Right lobe of liver (tissue), 6 donors: ENCODE measurements around the gene ACER1. TPM values are rescaled to one million over a fixed set of nuclear protein-coding genes. Genes with fewer than 3 reads are reported as not detected.
A peak's percentile ranks its signal among the peaks of the same experiment; 100 is the strongest.
"Not testable (repeated sequence)": the region's sequence is repeated elsewhere in the genome, so short reads cannot be mapped to it uniquely, and the experiment has no call there.

ENCODE experiments used
- ATAC-seq, 4 donors: fragments of 200-7000 bp; cut with Tn5 transposase; one replicate each; pipeline ENCODE4 v1.9.1; 2020; ENCODE audit warnings: mild to moderate bottlenecking in 4 of 4, moderate library complexity in 4 of 4
- DNase-seq, 3 donors: peaks; one replicate each; pipeline ENCODE4 v3.0.0-alpha.2; 2020
- H3K27ac ChIP-seq, 3 donors: fragments of 200-600 bp; one replicate each; pipeline ENCODE4 v1.8.0; 2022
- H3K27me3 ChIP-seq, 2 donors: fragments of 200-600 bp; one replicate each; pipeline ENCODE4 v1.8.0; 2022
- H3K36me3 ChIP-seq, 4 donors: fragments of 200-600 bp; sonication (generic) in 1 of 4; one replicate each; pipeline versions ENCODE4 v1.5.1 to v1.8.0; 2017 to 2022; ENCODE audit warnings: control low read depth in 1 of 4
- H3K4me1 ChIP-seq, 4 donors: fragments of 200-600 bp; sonication (generic) in 1 of 4; one replicate each; pipeline versions ENCODE4 v1.5.1 to v1.8.0; 2017 to 2022; ENCODE audit warnings: control low read depth in 1 of 4
- H3K4me3 ChIP-seq, 3 donors: fragments of 200-600 bp; one replicate each; pipeline ENCODE4 v1.8.0; 2022
- H3K9me3 ChIP-seq, 4 donors: fragments of 200-600 bp; sonication (generic) in 1 of 4; one replicate each; pipeline versions ENCODE4 v1.5.1 to v1.8.0; 2017 to 2022; ENCODE audit warnings: control low read depth in 1 of 4
- CTCF ChIP-seq, 4 donors: fragments of 200-600 bp in 3 of 4; fragments of 450-650 bp in 1 of 4; IDR thresholded peaks; one replicate each; pipeline versions ENCODE4 v1.5.1 to v1.8.0; 2016 to 2022; ENCODE audit warnings: antibody characterized with exemption in 4 of 4, mild to moderate bottlenecking in 2 of 4
- POLR2A ChIP-seq: fragments of 450-650 bp; IDR thresholded peaks from one replicate; pipeline ENCODE4 v1.6.1; 2017; ENCODE audit warnings: antibody characterized with exemption, mild to moderate bottlenecking
- WGBS: methylation state at CpG from one replicate; pipeline ENCODE4 v1.1.6; 2018; ENCODE audit warnings: low coverage, low lambda C conversion rate; ENCODE audit not compliant: insufficient coverage; ENCODE audit errors: missing lambda C conversion rate; 5-methylcytosine and 5-hydroxymethylcytosine counted together
- intact Hi-C, 2 donors: fragments of 100-400 bp; cut with DNase I; formaldehyde crosslinking; loops; one replicate each; pipeline versions ENCODE4 v1.11.2 to v1.14.1; 2022
- total RNA-seq, 6 experiments: library from RNA; depleted of rRNA in 2 of 6; stranded (reverse); fragments of >200 nt in 2 of 6; fragmentation: NEBNext Ultra II Directional in 3 of 6; extraction: Animal tissue kit (Norgen Biotek cat#: 25700) in 3 of 6; gene quantifications; one replicate each; pipeline versions ENCODE4 v1.1.0 to v1.2.4, GENCODE V29; 2016 to 2023
- donor health status: DM: no; HTN: yes; CAD: no.
- donor health status: DM: no; HTN: no; CAD: no.
- donor health status: DM: no; HTN: no; CAD: no.
- donor health status: DM: no; HTN: yes; CAD: no.
- donor health status: DM: no; HTN: yes; CAD: no.

Gene ACER1
- total RNA-seq, 6 experiments from 2014 or later, result 0.48 TPM; not detected in 5

- Histone ChIP-seq H3K27me3 (no peaks in the 10 kb centered on the region), H3K27ac (peak within 1 kb of the TSS; percentile 77 to 98 (median 94)), H3K9me3 (no peaks in the 10 kb centered on the region), H3K36me3 (peaks cover 0 to 16% (median 6%) of the 10 kb centered on the region in 4 donors), H3K4me1 (peaks cover 0 to 7% (median 3%) of the 10 kb centered on the region in 4 donors), H3K4me3 (peak within 1 kb of the TSS; percentile 46 to 96 (median 94))
- DNase-seq (peak; percentile 97 to 100 (median 98)), ATAC-seq (peak; percentile 76 to 86 (median 80))
- WGBS, result 2% methylated on average over 20 of the region's 47 CpGs
- TF ChIP-seq POLR2A, result peak; percentile 73
- no peak for TF ChIP-seq CTCF (IDR thresholded peaks at IDR 0.05)
- intact Hi-C loops, result no loop called here
Observed at GRCh38 chr19:6372594-6373095, 39.2 kb upstream of the ACER1 start, which contains the start of gene ALKBH7. ALKBH7 (plus strand) TSS chr19:6372794; CDS start chr19:6372821, 27 bp downstream.

DNA sequence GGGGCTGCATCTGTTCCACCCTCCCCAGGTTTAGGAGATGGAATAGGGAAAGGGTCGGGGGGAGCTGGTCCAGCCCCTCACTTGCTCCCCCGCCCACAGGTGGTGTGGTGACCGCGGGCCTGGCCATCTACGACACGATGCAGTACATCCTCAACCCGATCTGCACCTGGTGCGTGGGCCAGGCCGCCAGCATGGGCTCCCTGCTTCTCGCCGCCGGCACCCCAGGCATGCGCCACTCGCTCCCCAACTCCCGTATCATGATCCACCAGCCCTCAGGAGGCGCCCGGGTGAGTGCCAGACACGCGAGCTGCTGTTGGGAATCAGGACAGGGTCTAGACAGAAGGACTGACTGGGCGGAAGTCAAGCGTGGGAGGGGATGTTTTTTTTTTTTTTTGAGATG, 30.9 kb upstream of the ACER1 start:
- H3K9me3 ChIP-seq, result no peaks in the 10 kb centered on the region
- intact Hi-C loops, result no loop called here
- no peak for ATAC-seq
- no peaks in the 10 kb centered on the region for H3K27me3 ChIP-seq
- no peak for DNase-seq
- no peak overlapping the region for H3K27ac ChIP-seq
- H3K4me1 ChIP-seq, result peaks cover 0 to 8% (median 3%) of the 10 kb centered on the region in 4 donors
- no peak overlapping the region for H3K4me3 ChIP-seq
- WGBS, result 94% methylated on average over 9 of the region's 21 CpGs
- TF ChIP-seq POLR2A (no peak), CTCF (IDR thresholded peaks at IDR 0.05) (no peak)
- H3K36me3 ChIP-seq, result peaks cover 0 to 37% (median 11%) of the 10 kb centered on the region in 4 donors

GRCh38 chr19:6362351-6362801, 29.0 kb upstream of the ACER1 start:
- Histone ChIP-seq H3K4me3 (peak overlapping the region; percentile 70 to 97 (median 93)), H3K4me1 (peaks cover 0 to 8% (median 3%) of the 10 kb centered on the region in 4 donors), H3K27me3 (no peaks in the 10 kb centered on the region), H3K9me3 (no peaks in the 10 kb centered on the region), H3K36me3 (peaks cover 0 to 28% (median 5%) of the 10 kb centered on the region in 4 donors), H3K27ac (peak overlapping the region in 2 of 3 donors; percentile 10 to 83)
- intact Hi-C loops, result no loop called here
- TF ChIP-seq POLR2A (no peak), CTCF (IDR thresholded peaks at IDR 0.05) (no peak)
- WGBS, result 7% methylated on average over 9 of the region's 11 CpGs
- ATAC-seq, result peak in 2 of 4 donors; percentile 6 to 11
- no peak for DNase-seq

DNA sequence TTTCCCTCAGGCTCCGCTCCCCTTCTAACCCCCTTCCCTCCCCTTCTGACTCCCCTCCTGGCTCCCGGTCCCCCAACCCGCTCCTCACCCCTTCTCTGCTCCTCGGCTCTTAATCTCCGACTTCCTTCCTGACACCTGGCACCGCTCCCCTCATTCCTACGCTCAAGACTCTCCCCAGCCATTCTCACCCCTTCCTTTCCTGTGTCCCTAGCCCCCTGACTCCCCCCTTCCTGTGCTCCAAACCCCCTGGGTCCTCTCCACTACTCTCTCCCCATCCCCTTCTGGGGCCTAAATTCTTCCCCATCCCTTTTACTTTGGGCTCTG, 28.6 kb upstream of the ACER1 start:
- Histone ChIP-seq H3K9me3 (no peaks in the 10 kb centered on the region), H3K4me3 (peak overlapping the region; percentile 70 to 97 (median 93)), H3K36me3 (peaks cover 0 to 27% (median 5%) of the 10 kb centered on the region in 4 donors), H3K4me1 (peaks cover 0 to 8% (median 3%) of the 10 kb centered on the region in 4 donors), H3K27me3 (no peaks in the 10 kb centered on the region), H3K27ac (peak overlapping the region; percentile 72 to 83 (median 79))
- DNase-seq (no peak), ATAC-seq (peak in 1 of 4 donors; percentile 16)
- intact Hi-C loops, result no loop called here
- 0% methylated on average over 7 of the region's 7 CpGs for WGBS
- no peak for TF ChIP-seq CTCF (IDR thresholded peaks at IDR 0.05)
- TF ChIP-seq POLR2A, result no peak

DNA sequence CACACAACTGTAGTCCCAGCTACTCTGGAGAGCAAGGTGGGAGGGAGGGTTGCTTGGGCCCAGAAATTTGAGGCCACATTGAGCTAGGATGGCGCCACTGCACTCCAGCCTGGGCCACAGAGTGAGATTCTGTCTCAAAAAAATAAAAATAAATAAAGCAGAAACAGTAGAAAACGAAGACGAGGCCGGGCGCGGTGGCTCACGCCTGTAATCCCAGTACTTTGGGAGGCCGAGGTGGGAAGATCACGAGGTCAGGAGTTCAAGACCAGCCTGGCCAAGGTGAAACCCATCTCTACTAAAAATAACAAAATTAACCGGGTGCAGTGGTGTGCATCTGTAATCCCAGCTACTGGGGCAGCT, 27.4 kb upstream of the ACER1 start:
- Histone ChIP-seq H3K4me3 (peak overlapping the region in 2 of 3 donors; percentile 93 to 97), H3K36me3 (peaks cover 0 to 16% (median 2%) of the 10 kb centered on the region in 4 donors)
- DNase-seq, H3K27ac ChIP-seq, ATAC-seq, H3K27me3 ChIP-seq, H3K4me1 ChIP-seq, intact Hi-C loops, H3K9me3 ChIP-seq: not testable (repeated sequence)
- 73% methylated on average over 2 of the region's 10 CpGs for WGBS

DNA sequence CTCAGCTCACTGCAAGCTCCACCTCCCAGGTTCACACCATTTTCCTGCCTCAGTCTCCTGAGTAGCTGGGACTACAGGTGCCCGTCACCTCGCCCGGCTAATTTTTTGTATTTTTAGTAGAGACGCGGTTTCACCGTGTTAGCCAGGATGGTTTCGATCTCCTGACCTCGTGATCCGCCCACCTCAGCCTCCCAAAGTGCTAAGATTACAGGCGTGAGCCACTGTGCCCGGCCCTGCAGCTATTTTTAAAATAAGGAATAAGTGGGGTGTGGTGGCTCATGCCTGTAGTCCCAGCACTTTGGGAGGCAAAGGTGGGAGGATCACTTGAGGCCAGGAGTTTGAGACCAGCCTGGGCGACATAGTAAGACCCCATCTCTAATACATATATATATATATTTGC, 27.0 kb upstream of the ACER1 start:
- intact Hi-C loops, H3K9me3 ChIP-seq, H3K27me3 ChIP-seq, H3K4me3 ChIP-seq, H3K4me1 ChIP-seq, DNase-seq, ATAC-seq, H3K27ac ChIP-seq: not testable (repeated sequence)
- H3K36me3 ChIP-seq, result peaks cover 0 to 12% (median 1%) of the 10 kb centered on the region in 4 donors
- WGBS, result 91% methylated on average over 12 of the region's 12 CpGs
